Adipose tissue (tissue), 3 donors: Measurements from ENCODE around the gene YWHAQ. TPM values are rescaled to one million over a fixed set of nuclear protein-coding genes. Genes with fewer than 3 reads are reported as not detected.
"Not testable (repeated sequence)": the region's sequence is repeated elsewhere in the genome, so short reads cannot be mapped to it uniquely, and the experiment has no call there.

Source experiments
- H3K27ac ChIP-seq: one replicate; pipeline ENCODE4 v1.5.1; 2013; ENCODE audit warnings: low read depth, low read length
- WGBS, 3 donors: extraction: QIAGEN DNeasy Blood & Tissue Kit; methylation state at CpG; one replicate each; pipeline ENCODE4 v1.1.7; 2013; 5-methylcytosine and 5-hydroxymethylcytosine counted together
- polyA plus RNA-seq, 3 donors: library from polyadenylated mRNA; stranded (reverse); fragments of 200-250 nt; gene quantifications; one replicate each; pipeline ENCODE4 v1.2.3, GENCODE V29; 2013
- donor health status: healthy with polysubstance abuse.
- donor health status: Bipolar disorder and iron deficiency.
- donor health status: healthy.

The YWHAQ gene
- polyA plus RNA-seq, 3 donors: 134 to 234 (median 139) TPM

DNA sequence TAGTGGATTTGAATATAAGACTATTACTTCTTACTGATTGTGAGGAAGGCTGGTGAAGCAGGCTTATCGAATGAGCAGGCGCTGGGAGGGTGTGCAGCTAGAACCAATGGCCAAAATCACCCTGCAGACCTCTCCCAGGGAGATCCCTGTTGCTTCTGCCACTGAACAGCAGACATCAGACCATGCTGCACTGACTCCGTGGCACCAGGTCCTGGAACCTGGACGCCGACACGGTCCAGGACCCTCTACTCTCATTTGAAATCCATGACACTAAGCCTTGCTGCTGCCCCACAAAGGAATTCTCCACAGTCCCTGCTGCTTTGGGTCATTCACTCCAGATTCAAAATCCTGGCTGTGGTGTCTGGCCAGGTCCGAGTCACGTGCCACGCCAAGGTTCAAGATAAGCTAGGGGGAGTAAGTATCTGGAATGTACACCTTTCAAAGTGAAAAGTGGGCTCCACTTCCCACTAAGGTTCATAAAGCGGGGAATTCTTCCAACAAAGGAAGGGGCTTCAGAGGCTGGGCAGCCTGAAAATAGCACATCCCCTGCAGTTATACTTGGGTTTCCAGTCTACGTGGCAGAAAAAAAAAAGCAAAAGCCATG is 9.0 kb upstream of the YWHAQ start:
- 85 to 92% (median 87%) methylated on average over 11 of the region's 11 CpGs for WGBS, 3 donors
- no peak overlapping the region for H3K27ac ChIP-seq

DNA sequence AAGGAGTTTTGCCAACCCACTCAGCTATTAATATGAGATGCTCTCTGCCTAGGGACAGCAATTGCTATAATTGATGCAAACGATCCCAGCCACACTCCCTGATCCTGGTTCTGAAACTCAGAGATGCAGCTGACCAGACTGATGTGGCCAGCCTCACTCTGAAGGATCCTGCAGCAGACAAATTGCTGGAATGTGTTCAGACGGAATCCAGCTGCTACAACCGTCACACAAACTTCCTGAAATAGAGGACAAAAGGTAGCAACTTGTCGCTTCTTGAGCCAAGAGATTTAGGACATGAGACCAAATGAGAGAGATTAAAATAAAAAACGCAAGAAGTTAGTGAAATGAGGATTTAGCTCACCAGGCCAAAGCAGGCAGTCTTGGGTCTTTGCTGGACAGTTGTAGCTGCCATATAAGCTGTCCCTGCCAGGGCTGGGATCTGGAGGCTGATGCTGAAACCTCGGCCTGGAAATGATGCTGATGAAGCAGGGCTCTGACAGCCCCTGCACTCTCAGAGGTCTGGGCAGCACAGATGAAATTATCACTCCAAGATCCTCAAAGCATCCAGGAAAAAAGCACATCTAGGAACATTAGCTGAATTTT is 8.3 kb upstream of the YWHAQ start:
- WGBS, 3 donors: 43 to 70% (median 56%) methylated on average over 6 of the region's 6 CpGs
- no peak overlapping the region for H3K27ac ChIP-seq

DNA sequence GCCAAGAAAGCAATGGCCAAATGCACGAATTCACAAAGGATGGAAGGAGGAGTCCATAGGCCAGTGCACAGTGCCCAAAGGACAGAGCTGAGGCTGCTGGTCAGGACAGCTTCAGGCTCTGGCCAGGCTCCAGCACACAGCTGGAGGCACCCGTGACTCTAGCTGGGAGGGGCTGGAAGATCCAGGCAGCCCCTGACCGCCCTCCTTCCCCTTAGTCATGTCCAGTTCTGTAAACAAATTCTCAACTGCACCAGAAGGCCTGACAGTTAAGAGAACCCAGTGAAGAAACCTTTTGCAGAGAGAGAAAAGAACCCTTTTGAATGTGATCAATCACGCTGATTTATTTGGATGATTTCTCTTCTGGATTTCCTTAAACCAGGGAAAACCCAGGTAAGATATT is 7.7 kb upstream of the YWHAQ start:
- no peak overlapping the region for H3K27ac ChIP-seq

DNA sequence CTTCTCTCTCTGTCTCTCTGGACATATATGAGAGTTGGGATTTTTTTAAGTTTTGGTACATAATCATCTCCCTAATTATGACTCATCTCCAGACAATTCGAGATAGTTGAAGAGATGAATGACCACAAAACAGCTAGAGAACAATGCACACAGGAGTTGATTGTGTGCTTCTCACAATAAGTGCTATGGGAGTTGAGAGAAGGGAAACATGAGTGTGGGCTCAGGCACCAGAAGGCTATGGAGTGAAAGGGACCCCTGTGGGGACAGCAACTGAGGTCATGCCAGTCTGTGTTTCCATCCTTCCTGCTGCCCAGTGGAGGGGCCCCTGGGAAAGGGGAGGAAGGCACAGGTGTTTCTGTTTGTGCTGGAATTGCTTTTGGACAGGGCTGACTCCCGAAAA is 6.5 kb upstream of the YWHAQ start:
- H3K27ac ChIP-seq: no peak overlapping the region
- 50 to 69% (median 69%) methylated on average over 2 of the region's 2 CpGs for WGBS, 3 donors

More for the DNA sequence above, 7.7 kb upstream of the YWHAQ start:
- 42 to 47% (median 47%) methylated on average over 4 of the region's 4 CpGs for WGBS, 3 donors

DNA sequence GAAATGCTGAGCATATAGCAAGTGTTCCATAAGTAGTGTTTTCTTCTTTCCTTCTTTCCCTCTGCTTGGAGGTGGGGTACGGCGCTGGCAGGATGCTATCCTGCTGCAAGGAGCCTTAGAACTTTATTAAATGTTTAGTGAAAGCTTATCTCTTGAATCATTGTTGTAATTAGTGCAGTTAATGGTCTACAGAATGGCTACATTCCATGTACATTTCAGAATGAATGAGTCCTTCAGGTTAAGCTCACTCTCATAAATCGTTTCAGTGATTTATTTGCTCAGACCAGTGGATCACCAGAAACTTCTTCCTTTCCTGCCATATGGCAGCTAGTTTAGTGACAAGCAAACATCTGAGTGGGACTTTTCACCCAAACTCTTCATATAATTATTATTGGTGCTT is 3.3 kb upstream of the YWHAQ start:
- 78 to 88% (median 84%) methylated on average over 3 of the region's 3 CpGs for WGBS, 3 donors
- H3K27ac ChIP-seq: no peak overlapping the region

DNA sequence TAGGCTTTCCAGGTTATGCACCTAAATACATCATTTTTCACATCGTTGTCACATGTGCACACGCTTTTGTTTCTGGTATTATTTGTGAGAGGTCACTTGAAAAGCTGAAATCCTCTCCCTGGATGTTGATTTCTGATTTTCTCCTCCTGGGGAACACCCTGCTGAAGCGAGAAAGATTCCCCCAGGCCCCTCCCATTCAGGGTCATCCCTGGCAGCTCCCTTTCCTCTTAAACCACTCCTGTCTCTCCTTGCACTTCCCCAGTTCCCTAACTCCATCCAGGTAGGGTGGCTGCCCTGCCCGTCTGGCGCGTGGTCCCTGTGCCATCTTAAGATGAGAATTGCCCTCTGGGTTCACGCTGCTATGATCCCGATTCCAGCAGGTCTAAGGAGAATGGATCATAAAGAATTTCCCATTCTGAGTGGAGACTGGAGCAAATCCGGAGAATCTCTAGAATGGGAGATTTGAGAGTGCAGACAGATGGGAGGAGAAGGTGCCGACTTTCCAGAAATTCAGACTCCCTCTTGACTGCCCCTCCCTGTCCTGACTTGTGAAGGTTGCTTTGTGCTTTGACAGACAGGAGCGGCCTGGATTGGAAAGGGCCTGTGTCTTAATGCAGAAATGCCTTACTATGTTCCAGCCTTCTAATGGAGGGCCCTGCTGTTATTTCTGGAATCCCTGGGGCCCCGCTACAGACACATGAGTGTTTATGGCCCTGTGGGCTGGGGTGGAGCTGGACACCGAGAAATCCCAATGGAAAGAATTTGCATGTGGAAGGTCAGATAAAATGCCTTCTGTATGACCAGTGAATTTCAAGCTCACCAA is 1.3 kb upstream of the YWHAQ start:
- 83 to 89% (median 88%) methylated on average over 13 of the region's 13 CpGs for WGBS, 3 donors
- no peak overlapping the region for H3K27ac ChIP-seq

DNA sequence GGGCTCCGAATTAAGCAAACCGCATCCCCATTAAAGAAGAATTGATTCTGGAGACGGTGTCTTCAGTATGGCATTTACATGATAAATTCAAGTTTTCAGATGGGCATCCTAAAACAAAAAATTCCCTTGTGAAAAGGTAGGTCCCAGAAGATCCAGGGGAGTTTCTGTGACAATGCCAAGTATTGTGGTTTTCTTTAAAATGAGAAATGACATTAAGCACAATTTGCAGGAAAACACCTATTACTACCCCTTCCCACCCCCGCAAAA is 689 bp upstream of the YWHAQ start:
- 32 to 42% (median 39%) methylated on average over 4 of the region's 4 CpGs for WGBS, 3 donors
- H3K27ac ChIP-seq: no peak overlapping the region

DNA sequence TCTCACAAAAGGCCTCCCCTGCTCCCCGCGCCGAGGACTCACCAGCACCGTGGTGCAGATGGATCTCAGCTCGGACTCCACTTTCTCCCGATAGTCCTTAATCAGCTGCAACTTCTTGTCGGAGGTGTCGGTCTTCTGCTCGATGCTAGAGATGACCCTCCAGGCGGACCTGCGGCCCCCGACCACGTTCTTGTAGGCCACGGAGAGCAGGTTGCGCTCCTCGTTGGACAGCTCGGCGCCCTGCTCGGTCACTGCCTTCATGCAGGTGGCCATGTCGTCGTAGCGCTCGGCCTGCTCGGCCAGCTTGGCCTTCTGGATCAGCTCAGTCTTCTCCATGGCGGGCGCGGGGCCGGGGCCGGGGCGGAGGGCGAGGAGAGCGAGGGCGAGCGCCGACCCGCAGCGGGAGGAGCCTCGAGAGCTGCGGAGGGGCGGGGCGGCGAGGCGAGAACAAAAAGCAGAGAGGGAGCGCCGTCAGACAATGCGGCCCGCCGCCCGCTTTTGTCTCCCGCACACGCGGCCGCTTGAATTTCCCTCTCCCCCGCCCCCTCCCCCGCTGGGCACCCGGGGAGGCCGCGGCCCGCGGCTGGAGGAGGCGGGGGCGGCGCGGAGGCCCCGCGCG is 571 bp downstream of the YWHAQ start:
- peak overlapping the region; percentile 84 for H3K27ac ChIP-seq
- WGBS, 3 donors: 0 to 1% (median 0%) methylated on average over 38 to 56 of the region's 67 CpGs

DNA sequence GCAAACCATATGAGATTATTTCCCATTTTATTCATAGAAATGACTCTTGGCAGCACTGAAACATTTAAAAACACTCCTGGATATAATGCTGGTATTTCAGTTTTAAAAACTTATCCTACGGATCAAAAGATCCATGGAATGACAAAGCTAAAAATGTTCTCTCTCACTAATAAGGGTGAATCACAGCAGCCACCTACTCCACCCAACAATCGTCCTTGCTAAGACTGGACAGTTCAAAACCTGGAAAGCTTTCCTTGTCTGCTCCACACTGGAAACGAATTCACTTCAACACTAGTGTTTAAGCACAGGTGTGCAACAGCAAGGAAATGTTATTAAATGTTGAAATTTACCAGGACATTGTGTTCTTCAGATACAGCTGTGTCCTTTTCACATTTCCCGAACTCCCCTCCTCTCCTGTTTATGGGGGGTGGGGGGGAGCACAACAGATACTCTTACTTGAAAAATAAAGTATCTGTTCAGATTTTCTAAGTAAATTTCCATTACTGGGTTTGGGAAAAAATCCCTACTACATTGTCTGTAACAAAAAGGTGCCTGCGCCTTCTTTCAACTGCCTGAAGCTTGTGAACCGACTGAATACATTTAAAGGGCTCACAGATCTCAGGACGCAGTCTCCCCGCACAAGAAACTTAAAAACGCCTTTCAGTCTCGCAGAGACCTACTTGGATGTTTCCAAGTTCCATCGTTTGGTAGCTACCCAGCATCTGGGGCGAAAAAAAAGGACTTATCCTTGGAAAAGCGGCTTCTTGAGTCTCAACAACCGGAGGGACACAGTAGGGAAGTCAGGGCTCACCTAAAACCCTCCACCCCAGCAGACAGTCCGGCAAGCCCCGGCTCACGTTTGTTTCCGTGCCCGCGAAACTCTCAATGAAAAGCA is 1.3 kb downstream of the YWHAQ start:
- whole genome bisulfite sequencing, 3 donors: 3 to 8% (median 7%) methylated on average over 20 of the region's 20 CpGs

DNA sequence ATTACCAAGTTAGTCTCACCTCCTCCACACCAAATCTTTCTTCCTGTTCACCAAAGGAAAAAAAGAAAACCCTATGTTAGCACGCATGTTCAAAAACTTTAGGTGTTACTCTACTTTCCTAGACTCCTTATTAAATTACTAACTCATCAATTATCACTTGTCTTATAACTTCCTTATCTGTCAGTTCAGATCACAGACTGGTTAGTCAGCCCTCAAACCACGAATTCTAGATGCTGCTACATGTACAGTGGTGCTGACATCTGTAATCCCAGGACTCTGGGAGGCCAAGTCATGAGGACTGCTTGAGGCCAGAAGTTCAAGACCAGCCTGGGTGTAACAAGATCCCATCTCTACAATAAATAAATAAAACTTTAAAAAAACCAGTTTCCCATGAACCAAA is 3.5 kb downstream of the YWHAQ start:
- WGBS, 3 donors: 64 to 69% (median 65%) methylated on average over 2 of the region's 2 CpGs
- no peak overlapping the region for H3K27ac ChIP-seq

More for the DNA sequence above, 1.3 kb downstream of the YWHAQ start:
- H3K27ac ChIP-seq: peak overlapping the region; percentile 84

DNA sequence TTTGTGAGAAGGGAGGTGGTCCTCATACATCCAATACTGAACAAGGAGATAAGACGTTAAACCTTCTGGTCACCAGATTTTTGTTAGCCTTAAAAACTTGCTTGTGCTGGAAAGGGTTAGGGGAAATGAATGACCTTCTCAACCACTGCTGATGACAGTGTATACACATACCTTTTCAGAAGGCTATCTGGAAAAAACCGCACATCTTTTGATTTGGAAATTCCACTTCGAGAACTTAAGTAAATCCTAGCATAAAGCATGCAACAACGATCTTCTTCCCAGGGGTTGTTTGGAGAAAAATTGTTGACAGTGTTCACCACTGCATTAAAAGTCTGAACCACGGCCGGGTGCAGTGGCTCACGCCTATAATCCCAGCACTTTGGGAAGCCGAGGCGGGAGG is 7.6 kb downstream of the YWHAQ start:
- no peak overlapping the region for H3K27ac ChIP-seq
- 79 to 91% (median 90%) methylated on average over 9 of the region's 9 CpGs for WGBS, 3 donors

DNA sequence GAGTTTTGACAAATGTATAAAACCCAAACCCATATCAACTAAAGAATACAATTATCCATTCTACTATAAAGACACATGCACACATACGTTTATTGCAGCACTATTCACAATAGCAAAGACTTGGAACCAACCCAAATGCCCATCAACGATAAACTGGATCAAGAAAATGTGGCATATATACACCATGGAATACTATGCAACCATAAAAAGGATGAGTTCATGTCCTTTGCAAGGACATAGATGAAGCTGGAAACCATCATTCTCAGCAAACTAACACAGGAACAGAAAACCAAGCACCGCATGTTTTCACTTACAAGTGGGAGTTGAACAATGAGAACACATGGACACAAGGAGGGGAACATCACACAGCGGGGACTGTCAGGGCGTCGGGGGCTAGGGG is 9.1 kb downstream of the YWHAQ start:
- WGBS, 3 donors: 90 to 93% (median 90%) methylated on average over 6 of the region's 6 CpGs

DNA sequence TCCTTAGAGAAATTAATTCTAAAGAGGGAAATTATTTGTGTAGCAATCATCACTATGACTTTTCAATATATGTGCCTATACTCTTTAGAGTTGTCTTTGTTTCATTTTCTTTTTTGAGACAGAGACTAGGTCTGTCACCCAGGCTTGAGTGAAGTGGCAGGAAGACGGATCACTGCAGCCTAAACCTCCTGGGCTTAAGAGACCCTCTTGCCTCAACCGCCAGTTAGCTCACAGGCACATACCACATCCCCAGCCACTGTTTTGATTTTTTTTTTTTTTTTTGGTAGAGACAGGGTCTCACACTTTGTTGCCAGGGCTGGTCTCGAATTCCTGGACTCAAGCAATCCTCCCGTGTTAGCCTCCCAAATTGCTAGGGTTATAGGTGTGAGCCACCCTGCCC is 12.4 kb downstream of the YWHAQ start:
- no peak overlapping the region for H3K27ac ChIP-seq
- 79 to 88% (median 86%) methylated on average over 4 of the region's 4 CpGs for whole genome bisulfite sequencing, 3 donors

More for the DNA sequence above, 9.1 kb downstream of the YWHAQ start:
- not testable (repeated sequence) for H3K27ac ChIP-seq

DNA sequence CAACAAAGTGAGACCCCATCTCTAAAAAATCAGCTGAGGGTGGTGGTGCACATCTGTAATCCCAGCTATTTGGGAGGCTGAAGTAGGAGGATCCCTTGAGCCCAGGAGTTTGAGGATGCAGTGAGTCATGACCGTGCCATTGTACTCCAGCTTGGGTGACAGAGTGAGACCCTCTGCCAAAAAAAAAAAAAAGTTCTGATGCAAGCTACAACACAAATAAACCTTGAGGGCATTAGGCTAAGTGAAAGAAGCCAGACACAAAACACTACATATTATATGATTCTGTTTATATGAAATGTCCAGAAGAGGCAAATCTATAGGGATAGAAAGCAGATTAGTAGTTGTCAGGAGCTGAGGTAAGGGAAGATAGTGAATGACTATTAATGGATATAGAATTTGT is 13.0 kb downstream of the YWHAQ start:
- H3K27ac ChIP-seq: no peak overlapping the region
- 58 to 77% (median 75%) methylated on average over 1 of the region's 1 CpG for WGBS, 3 donors

DNA sequence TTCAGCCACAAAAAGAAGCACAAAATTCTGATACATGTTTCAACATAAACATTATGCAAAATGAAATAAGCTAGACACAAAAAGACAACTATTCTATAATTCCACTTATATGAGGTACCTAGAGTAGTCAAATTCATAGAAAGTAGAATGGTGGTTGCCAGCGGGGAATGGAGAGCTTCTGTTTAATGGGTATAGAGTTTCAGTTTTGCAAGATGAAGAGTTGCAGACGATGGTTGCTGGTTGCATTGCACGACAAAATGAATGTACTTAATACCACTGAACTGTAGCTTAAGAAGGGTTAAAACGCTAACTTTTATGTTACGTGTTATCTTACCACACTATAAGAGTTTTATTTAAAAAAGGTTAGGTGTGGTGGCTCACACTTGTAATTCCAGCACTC is 13.5 kb downstream of the YWHAQ start:
- WGBS, 3 donors: 96 to 98% (median 97%) methylated on average over 5 of the region's 5 CpGs
- H3K27ac ChIP-seq: no peak overlapping the region

DNA sequence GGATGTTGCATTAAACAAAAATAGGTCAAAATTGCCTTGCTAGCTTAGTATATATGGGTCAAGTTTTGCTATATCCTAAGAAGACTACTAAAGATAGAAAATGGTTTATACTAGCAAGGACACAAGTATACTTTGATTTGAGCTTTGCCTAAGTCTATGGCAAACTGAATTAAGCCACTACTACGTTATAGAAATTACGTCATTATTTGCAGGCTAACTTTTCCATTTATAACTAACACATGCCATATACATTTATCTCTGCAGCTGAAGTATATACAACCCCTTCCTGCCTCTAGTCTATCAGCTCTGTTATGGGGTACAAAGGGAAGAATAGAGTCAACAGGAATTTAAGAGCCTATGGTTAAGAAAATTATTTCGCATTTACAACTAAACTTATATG is 16.2 kb downstream of the YWHAQ start:
- no peak overlapping the region for H3K27ac ChIP-seq
- 76 to 84% (median 83%) methylated on average over 3 of the region's 3 CpGs for WGBS, 3 donors

DNA sequence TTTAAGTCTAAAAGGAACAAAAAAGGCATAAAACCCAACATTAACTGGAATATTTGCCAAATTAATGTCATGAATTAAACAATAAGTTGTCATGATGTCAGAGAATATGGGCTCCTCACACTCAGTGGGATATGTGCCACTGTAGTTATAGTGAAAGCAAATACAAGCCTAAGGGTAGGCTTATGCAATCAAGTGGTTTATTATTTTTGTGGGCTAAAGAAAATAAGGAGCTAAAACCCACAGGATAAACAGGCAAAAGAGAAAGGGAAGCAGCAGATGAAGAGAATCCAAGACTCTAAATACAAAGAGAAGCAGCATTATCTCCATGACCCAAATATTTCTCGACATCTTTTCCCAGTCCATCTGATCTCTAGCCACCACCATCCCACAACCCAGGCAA is 17.5 kb downstream of the YWHAQ start:
- H3K27ac ChIP-seq: no peak overlapping the region
- WGBS, 3 donors: 55 to 87% (median 79%) methylated on average over 1 of the region's 1 CpG

DNA sequence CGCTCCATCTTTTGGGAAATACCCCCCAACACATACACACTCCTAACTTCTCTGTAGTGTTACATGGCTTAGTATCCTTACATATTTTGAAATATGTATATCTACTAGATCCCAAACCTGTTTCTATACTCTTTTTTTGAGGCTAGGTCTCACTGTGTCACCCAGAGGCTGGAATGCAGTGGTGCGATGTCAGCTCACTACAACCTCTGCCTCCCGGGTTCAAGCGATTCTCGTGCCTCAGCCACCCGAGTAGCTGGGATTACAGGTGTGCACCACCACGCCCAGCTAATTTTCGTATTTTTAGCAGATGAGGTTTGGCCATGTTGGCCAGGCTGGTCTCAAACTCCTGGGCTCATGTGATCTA is 19.3 kb downstream of the YWHAQ start:
- H3K27ac ChIP-seq: not testable (repeated sequence)
- 96 to 100% (median 97%) methylated on average over 8 of the region's 8 CpGs for WGBS, 3 donors
